Measurements from ENCODE around the gene CDK5. TPM values are rescaled to one million over a fixed set of nuclear protein-coding genes. Genes with fewer than 3 reads are reported as not detected.
"Not testable (repeated sequence)": the region's sequence is repeated elsewhere in the genome, so short reads cannot be mapped to it uniquely, and the experiment has no call there.

CDK5 gene
- polyA plus RNA-seq, 1 donor from 2014 or later: 11.4 TPM

GRCh38 chr7:151028131-151028947, 29.4 kb downstream of the CDK5 start, which contains the start of gene ABCB8:
Gene ABCB8, plus strand, starts transcription at chr7:151028450. Its CDS starts 66 bp downstream, at chr7:151028516.
- Mint-ChIP-seq H3K27me3 (peaks cover 2% of the 10 kb centered on the region), H3K9me3 (no peaks in the 10 kb centered on the region), H3K4me3 (peak within 1 kb of the TSS; percentile 88 to 99 (median 96)), H3K27ac (peak within 1 kb of the TSS; percentile 97 to 100 (median 99)), H3K36me3 (peaks cover 10% of the 10 kb centered on the region), H3K4me1 (peaks cover 15 to 18% (median 16%) of the 10 kb centered on the region in 3 donors)

- Mint-ChIP-seq H3K4me3 (peak overlapping the region; percentile 88 to 99 (median 96)), H3K4me1 (peaks cover 15 to 18% (median 16%) of the 10 kb centered on the region in 3 donors), H3K27ac (peak overlapping the region; percentile 97 to 100 (median 99))
- not testable (repeated sequence) for H3K36me3 Mint-ChIP-seq, H3K9me3 Mint-ChIP-seq, H3K27me3 Mint-ChIP-seq
Measured at GRCh38 chr7:151027728-151028130, 30.0 kb downstream of the CDK5 start.

- H3K27ac Mint-ChIP-seq: peak overlapping the region; percentile 97 to 100 (median 99)
- H3K4me3 Mint-ChIP-seq: peak overlapping the region; percentile 88 to 99 (median 96)
- H3K4me1 Mint-ChIP-seq: peaks cover 15 to 18% (median 16%) of the 10 kb centered on the region in 3 donors
- H3K36me3 Mint-ChIP-seq, H3K9me3 Mint-ChIP-seq, H3K27me3 Mint-ChIP-seq: not testable (repeated sequence)
Measured at GRCh38 chr7:151026771-151027727, 30.6 kb downstream of the CDK5 start.

GRCh38 chr7:151025924-151026671, 31.6 kb downstream of the CDK5 start:
- H3K27me3 Mint-ChIP-seq: peaks cover 14% of the 10 kb centered on the region
- H3K36me3 Mint-ChIP-seq: peaks cover 6% of the 10 kb centered on the region
- H3K4me3 Mint-ChIP-seq: peak overlapping the region in 1 of 4 donors; percentile 88
- H3K4me1 Mint-ChIP-seq: peaks cover 15 to 16% (median 16%) of the 10 kb centered on the region in 3 donors
- peak overlapping the region; percentile 47 to 99 (median 97) for H3K27ac Mint-ChIP-seq
- no peaks in the 10 kb centered on the region for H3K9me3 Mint-ChIP-seq

GRCh38 chr7:151024435-151025056, 33.2 kb downstream of the CDK5 start, which contains the start of gene ATG9B:
Gene ATG9B, minus strand, starts transcription at chr7:151024494. Its CDS starts 71 bp downstream, at chr7:151024423.
- peak within 1 kb of the TSS in 1 of 3 donors; percentile 87 for H3K27ac Mint-ChIP-seq
- peaks cover 21% of the 10 kb centered on the region for H3K27me3 Mint-ChIP-seq
- peak within 1 kb of the TSS in 1 of 4 donors; percentile 52 for H3K4me3 Mint-ChIP-seq

GRCh38 chr7:151023232-151023631, 34.5 kb downstream of the CDK5 start:
- H3K4me1 Mint-ChIP-seq: peaks cover 13 to 18% (median 14%) of the 10 kb centered on the region in 3 donors
- H3K36me3 Mint-ChIP-seq: peaks cover 3% of the 10 kb centered on the region
- peak overlapping the region in 1 of 3 donors; percentile 79 for H3K27ac Mint-ChIP-seq
- H3K4me3 Mint-ChIP-seq: no peak overlapping the region
- H3K9me3 Mint-ChIP-seq: no peaks in the 10 kb centered on the region
- H3K27me3 Mint-ChIP-seq: peaks cover 31% of the 10 kb centered on the region

More at GRCh38 chr7:151024435-151025056, 33.2 kb downstream of the CDK5 start, which contains the start of gene ATG9B:
- Mint-ChIP-seq H3K4me1 (peaks cover 13 to 21% (median 18%) of the 10 kb centered on the region in 3 donors), H3K36me3 (peaks cover 6% of the 10 kb centered on the region), H3K9me3 (no peaks in the 10 kb centered on the region)

GRCh38 chr7:151020231-151020630, 37.5 kb downstream of the CDK5 start:
- Mint-ChIP-seq H3K27me3 (peaks cover 33% of the 10 kb centered on the region), H3K4me3 (peak overlapping the region in 1 of 4 donors; percentile 86), H3K9me3 (no peaks in the 10 kb centered on the region), H3K36me3 (peaks cover 1% of the 10 kb centered on the region), H3K4me1 (peaks cover 15 to 20% (median 18%) of the 10 kb centered on the region in 3 donors), H3K27ac (peak overlapping the region in 1 of 3 donors; percentile 54)

- peak overlapping the region in 1 of 3 donors; percentile 90 for H3K27ac Mint-ChIP-seq
- H3K4me1 Mint-ChIP-seq: peaks cover 21 to 27% (median 26%) of the 10 kb centered on the region in 3 donors
- no peaks in the 10 kb centered on the region for H3K9me3 Mint-ChIP-seq
- peaks cover 3% of the 10 kb centered on the region for H3K36me3 Mint-ChIP-seq
- H3K27me3 Mint-ChIP-seq: peaks cover 33% of the 10 kb centered on the region
- peak overlapping the region in 2 of 4 donors; percentile 87 to 88 for H3K4me3 Mint-ChIP-seq
Measured at GRCh38 chr7:151019130-151019447, 38.6 kb downstream of the CDK5 start.

- Mint-ChIP-seq H3K4me1 (peaks cover 22 to 27% (median 26%) of the 10 kb centered on the region in 3 donors), H3K9me3 (peaks cover 0 to 1% (median 0%) of the 10 kb centered on the region in 3 donors), H3K36me3 (peaks cover 4% of the 10 kb centered on the region), H3K4me3 (peak overlapping the region; percentile 70 to 92 (median 86)), H3K27me3 (peaks cover 33% of the 10 kb centered on the region), H3K27ac (peak overlapping the region; percentile 90 to 96 (median 94))
Measured at GRCh38 chr7:151018421-151019129, 39.1 kb downstream of the CDK5 start.

- peak overlapping the region; percentile 70 to 92 (median 86) for H3K4me3 Mint-ChIP-seq
- peaks cover 22 to 27% (median 26%) of the 10 kb centered on the region in 3 donors for H3K4me1 Mint-ChIP-seq
- peak overlapping the region; percentile 90 to 96 (median 94) for H3K27ac Mint-ChIP-seq
- H3K27me3 Mint-ChIP-seq: peaks cover 29% of the 10 kb centered on the region
- H3K9me3 Mint-ChIP-seq: peaks cover 0 to 1% (median 0%) of the 10 kb centered on the region in 3 donors
- H3K36me3 Mint-ChIP-seq: peaks cover 3% of the 10 kb centered on the region
Measured at GRCh38 chr7:151017953-151018420, 39.7 kb downstream of the CDK5 start.

GRCh38 chr7:151017370-151017952, 40.2 kb downstream of the CDK5 start:
- Mint-ChIP-seq H3K27me3 (peaks cover 29% of the 10 kb centered on the region), H3K4me3 (peak overlapping the region; percentile 70 to 92 (median 86)), H3K4me1 (peaks cover 22 to 31% (median 27%) of the 10 kb centered on the region in 3 donors)

GRCh38 chr7:151016942-151017341, 40.8 kb downstream of the CDK5 start:
- peaks cover 3% of the 10 kb centered on the region for H3K36me3 Mint-ChIP-seq
- H3K27me3 Mint-ChIP-seq: peaks cover 31% of the 10 kb centered on the region
- peak overlapping the region; percentile 67 to 96 (median 90) for H3K27ac Mint-ChIP-seq
- H3K9me3 Mint-ChIP-seq: peaks cover 0 to 1% (median 0%) of the 10 kb centered on the region in 3 donors
- peaks cover 23 to 31% (median 28%) of the 10 kb centered on the region in 3 donors for H3K4me1 Mint-ChIP-seq
- peak overlapping the region in 2 of 4 donors; percentile 70 to 92 for H3K4me3 Mint-ChIP-seq

More at GRCh38 chr7:151017370-151017952, 40.2 kb downstream of the CDK5 start:
- H3K36me3 Mint-ChIP-seq: peaks cover 3% of the 10 kb centered on the region
- peaks cover 0 to 1% (median 0%) of the 10 kb centered on the region in 3 donors for H3K9me3 Mint-ChIP-seq
- H3K27ac Mint-ChIP-seq: peak overlapping the region; percentile 53 to 96 (median 90)
